ENCODE results near the gene APOA1. TPM values are rescaled to one million over a fixed set of nuclear protein-coding genes. Genes with fewer than 3 reads are reported as not detected.

APOA1 gene
- polyA plus RNA-seq, 1 of the 3 experiments (the other 2 are of a cell fraction), result 0.20 TPM

- TF ChIP-seq MAX (IDR thresholded peaks at IDR 0.05; ENCODE audit: low read depth) (no peak), EP300 (IDR thresholded peaks at IDR 0.05; ENCODE audit: borderline replicate concordance in 1 of 2, low read depth in 1 of 2, low read length in 1 of 2) (no peak)
Observed at GRCh38 chr11:116825854-116826750, 11.3 kb downstream of the APOA1 start (continued).

GRCh38 chr11:116825434-116825833 lies 12.0 kb downstream of the APOA1 start:
- TF ChIP-seq YY1 (IDR thresholded peaks at IDR 0.05; ENCODE audit: low read depth) (no peak), TAF1 (IDR thresholded peaks at IDR 0.05; ENCODE audit: borderline replicate concordance, low read depth, low read length) (no peak), GABPA (IDR thresholded peaks at IDR 0.05; ENCODE audit: low read depth) (no peak), FOXJ3 (CRISPR knock-in tag; IDR thresholded peaks at IDR 0.05) (no peak), TEAD4 (IDR thresholded peaks at IDR 0.05; ENCODE audit: borderline replicate concordance, insufficient read depth) (no peak), USF1 (IDR thresholded peaks at IDR 0.05; ENCODE audit: borderline replicate concordance, low read depth) (no peak), RCOR1 (IDR thresholded peaks at IDR 0.05; ENCODE audit: low read length) (no peak), FOSL2 (IDR thresholded peaks at IDR 0.05; ENCODE audit: borderline replicate concordance, low read depth) (no peak), GATA2 (CRISPR knock-in tag; IDR thresholded peaks at IDR 0.05) (no peak), USF2 (IDR thresholded peaks at IDR 0.05; ENCODE audit: borderline replicate concordance, low read depth, low read length) (no peak), MXI1 (IDR thresholded peaks at IDR 0.05; ENCODE audit: low read depth, low read length) (no peak), REST (IDR thresholded peaks at IDR 0.05; ENCODE audit: low read depth, low read length) (no peak), SIN3A (IDR thresholded peaks at IDR 0.05; ENCODE audit: borderline replicate concordance, low read depth, low read length) (no peak)
- Histone ChIP-seq H3K27ac (ENCODE audit: low read depth in 2 of 2, low read length in 1 of 2) (no peak overlapping the region), H3F3A (replicated peaks; ENCODE audit: insufficient read depth) (no peaks in the 10 kb centered on the region), H3K9ac (no peak overlapping the region), H3K9me2 (no peaks in the 10 kb centered on the region), H3K4me1 (ENCODE audit: control insufficient read depth in 1 of 2, insufficient read depth in 2 of 2, low read depth in 1 of 2, low read length in 1 of 2) (peaks cover 0 to 30% of the 10 kb centered on the region in 2 experiments; a peak in 1 of 4 replicates), H3K36me3 (replicated peaks in 1 of 2; ENCODE audit: control insufficient read depth in 1 of 2, insufficient read depth in 2 of 2, low read length in 1 of 2) (no peaks in the 10 kb centered on the region), H3K79me2 (ENCODE audit: insufficient read depth) (no peaks in the 10 kb centered on the region), H3K4me3 (ENCODE audit: low read depth in 2 of 2, low read length in 1 of 2) (no peak overlapping the region), H3K4me2 (no peak overlapping the region), H3K9me3 (no peaks in the 10 kb centered on the region), H4K20me1 (ENCODE audit: insufficient read depth) (no peaks in the 10 kb centered on the region), H3K27me3 (ENCODE audit: insufficient read depth) (no peaks in the 10 kb centered on the region), H2AFZ (ENCODE audit: low read depth) (no peak overlapping the region)
- ChIA-PET POLR2A (no interaction called here), CTCF (no interaction called here)
- no peak for DNase-seq
- WGBS (ENCODE audit: low lambda C conversion rate), result 78% methylated on average over 5 of the region's 5 CpGs
